ENCODE measurements around the gene LETM1. TPM values are rescaled to one million over a fixed set of nuclear protein-coding genes. Genes with fewer than 3 reads are reported as not detected.
A peak's percentile ranks its signal among the peaks of the same experiment; 100 is the strongest.

The LETM1 gene
- total and polyA plus RNA-seq, 2 of the 13 experiments (the other 11 are each of a cell fraction or from before 2014, with no cell fraction given): 9.7 to 41.6 TPM

- TF ChIP-seq HNF1A (IDR thresholded peaks at IDR 0.05; ENCODE audit: low read depth) (no peak), HNF1A (CRISPR knock-in tag; IDR thresholded peaks at IDR 0.05; ENCODE audit: borderline replicate concordance) (peak; percentile 88), EP300 (IDR thresholded peaks at IDR 0.05; ENCODE audit: low read depth in 2 of 2, low read length in 2 of 2) (peak in 1 of 2 experiments; percentile 85; a peak in 1 of 4 replicates), EP300 (CRISPR knock-in tag; IDR thresholded peaks at IDR 0.05; ENCODE audit: borderline replicate concordance) (peak; percentile 38), RBM39 (IDR thresholded peaks at IDR 0.05; ENCODE audit: low read depth, low read length, poor library complexity, severe bottlenecking) (peak; percentile 68), CREM (IDR thresholded peaks at IDR 0.05) (peak; percentile 51; the same call in 1 of the 2 replicates), CREM (CRISPR knock-in tag; IDR thresholded peaks at IDR 0.05) (no peak), ZNF567 (CRISPR knock-in tag; IDR thresholded peaks at IDR 0.05; ENCODE audit: borderline replicate concordance) (no peak), KLF15 (CRISPR knock-in tag; IDR thresholded peaks at IDR 0.05; ENCODE audit: borderline replicate concordance) (no peak), SOX6 (IDR thresholded peaks at IDR 0.05) (no peak), SOX6 (CRISPR knock-in tag; IDR thresholded peaks at IDR 0.05) (peak; percentile 83), ZNF737 (CRISPR knock-in tag; IDR thresholded peaks at IDR 0.05; ENCODE audit: borderline replicate concordance) (no peak), ZNF710 (CRISPR knock-in tag; IDR thresholded peaks at IDR 0.05; ENCODE audit: borderline replicate concordance) (peak; percentile 40; the same call in 1 of the 2 replicates), ZNF230 (CRISPR knock-in tag; IDR thresholded peaks at IDR 0.05) (peak; percentile 78; the same call in 1 of the 2 replicates), RERE (CRISPR knock-in tag; IDR thresholded peaks at IDR 0.05; ENCODE audit: low read depth) (0 out of 2 replicates have a peak, but pooled peaks have one; percentile 44), ZEB1 (IDR thresholded peaks at IDR 0.05; ENCODE audit: insufficient replicate concordance, low read depth) (no peak)
These were observed 71.0 kb downstream of the LETM1 start (continued) for GRCh38 chr4:1784789-1785591.
